ENCODE measurements around the gene PEAK1.

Gene PEAK1

GRCh38 chr15:77119446-77119845 is 300.5 kb downstream of the PEAK1 start:
- DNase-seq = no peak

GRCh38 chr15:77118882-77119321 is 301.0 kb downstream of the PEAK1 start:
- peak; percentile 74 for DNase-seq

GRCh38 chr15:77115179-77115578 is 304.7 kb downstream of the PEAK1 start:
- no peak for DNase-seq

GRCh38 chr15:77112838-77113504 is 306.9 kb downstream of the PEAK1 start:
- no peak for DNase-seq

DNA sequence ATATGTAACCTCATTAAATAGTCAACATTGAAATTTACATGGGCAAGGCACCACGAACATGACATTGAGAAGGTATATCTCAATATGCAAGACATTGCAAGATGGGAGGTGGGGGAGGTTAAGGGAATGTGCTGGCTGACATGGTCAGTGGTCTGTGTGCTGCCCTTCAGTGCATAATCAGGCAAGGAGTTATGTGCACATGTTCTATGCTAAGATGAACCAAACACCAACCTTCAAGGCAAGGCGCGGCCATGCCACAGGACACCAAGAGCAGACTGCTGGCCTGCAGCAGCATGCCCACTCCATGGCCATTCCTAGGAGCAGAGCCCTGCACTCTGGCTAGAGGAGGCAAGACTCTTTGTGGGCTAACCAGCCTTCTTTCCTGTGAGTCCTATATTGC is 308.1 kb downstream of the PEAK1 start:
- no peak for DNase-seq

- DNase-seq = peak; percentile 62
Observed at GRCh38 chr15:77107531-77108355, 312.2 kb downstream of the PEAK1 start.

DNA sequence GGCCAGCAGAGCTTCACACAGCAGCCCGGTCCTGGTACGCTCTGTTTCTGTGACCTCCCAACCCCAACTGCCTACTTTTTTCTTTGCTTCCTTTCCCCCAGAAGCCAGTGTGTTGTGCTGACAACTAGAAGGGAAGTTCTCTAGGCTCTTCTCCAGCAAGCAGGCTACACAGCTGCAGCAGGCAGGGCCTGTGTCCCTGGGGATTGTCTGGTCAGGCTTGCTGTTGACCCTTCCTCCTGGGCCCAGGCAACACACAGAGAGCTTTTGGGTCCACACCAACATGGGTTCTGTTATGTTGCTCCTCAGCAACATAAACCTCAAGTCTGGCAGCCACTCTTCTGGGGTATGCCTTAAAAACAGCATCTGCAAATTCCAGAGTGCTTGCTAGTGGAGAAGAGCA is 312.8 kb downstream of the PEAK1 start:
- DNase-seq = no peak

DNA sequence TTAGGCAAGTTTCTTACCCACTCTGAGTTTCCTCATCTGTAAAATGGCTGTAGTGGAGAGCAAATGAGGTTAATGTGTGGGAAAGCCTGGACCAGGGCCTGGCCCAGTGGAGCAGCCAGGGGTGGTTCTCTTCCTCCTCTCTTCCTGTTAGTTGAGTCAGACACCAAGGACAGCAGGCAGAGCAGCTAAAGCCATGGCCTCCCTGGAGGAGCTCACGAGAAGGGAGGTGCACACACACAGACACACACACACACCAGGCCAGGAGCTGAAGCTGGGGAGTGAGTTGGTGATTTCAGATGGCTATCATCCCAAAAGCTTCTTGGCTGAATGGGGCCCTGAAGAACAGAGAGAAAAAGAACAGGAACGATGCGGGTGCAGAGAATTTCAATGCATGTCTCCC is 315.7 kb downstream of the PEAK1 start:
- DNase-seq = no peak

DNA sequence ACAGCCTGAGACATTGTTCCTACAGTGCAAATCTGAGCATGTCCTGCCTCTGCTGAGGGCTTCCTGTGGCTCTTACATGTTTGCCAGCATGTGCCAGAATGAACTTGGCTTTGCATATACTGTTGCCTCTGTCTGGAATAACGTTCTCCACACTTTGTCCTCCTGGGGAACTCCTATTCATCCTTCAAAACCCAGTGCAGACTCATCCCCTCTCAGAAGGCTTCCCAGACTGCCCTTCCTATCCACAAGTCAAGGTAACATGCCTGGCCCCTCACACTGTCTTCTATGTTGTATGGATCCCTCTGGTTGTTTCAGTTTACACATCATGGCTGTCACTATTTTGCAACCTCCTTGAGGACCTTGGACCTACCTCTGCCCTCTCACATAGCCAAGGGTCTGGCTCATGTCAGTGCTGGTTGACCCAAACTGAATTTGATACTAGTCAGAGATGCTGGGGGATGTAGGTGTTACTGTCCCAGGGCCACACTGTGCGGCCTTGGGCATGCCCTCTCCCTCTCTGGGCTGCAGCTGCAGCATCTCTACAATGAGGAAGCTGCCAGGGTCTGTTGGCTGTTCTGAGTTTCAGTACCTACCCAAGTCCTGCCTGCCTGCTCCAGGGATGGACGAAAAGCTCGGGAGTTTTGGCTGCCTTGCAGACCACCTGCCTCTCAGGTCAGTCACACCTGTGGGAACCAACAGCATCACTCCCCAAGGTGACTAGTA is 320.0 kb downstream of the PEAK1 start:
- DNase-seq = no peak

- DNase-seq = no peak
Observed at GRCh38 chr15:77098572-77098971, 321.3 kb downstream of the PEAK1 start.

DNA sequence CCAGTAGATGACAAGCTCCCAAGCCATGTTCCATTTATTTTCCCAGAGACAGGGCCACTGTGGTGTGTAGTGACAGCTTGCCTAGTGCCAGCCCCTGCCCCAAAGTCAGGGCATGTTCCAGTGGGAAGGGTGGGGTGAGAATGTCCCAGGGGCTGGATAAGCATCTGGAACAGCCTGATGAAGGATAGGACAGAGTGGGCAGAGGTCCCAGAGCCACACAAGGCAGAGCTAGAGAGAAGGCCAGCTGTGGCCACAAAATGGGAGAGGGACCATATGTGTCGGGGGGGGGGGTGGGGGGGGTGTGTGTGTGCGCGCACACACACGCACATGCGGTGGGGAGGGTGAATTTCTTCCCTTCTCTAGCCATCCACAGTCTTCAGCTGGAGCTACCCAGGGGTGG is 322.0 kb downstream of the PEAK1 start:
- DNase-seq = no peak

- no peak for DNase-seq
Observed at GRCh38 chr15:77097248-77097721, 322.6 kb downstream of the PEAK1 start.

DNA sequence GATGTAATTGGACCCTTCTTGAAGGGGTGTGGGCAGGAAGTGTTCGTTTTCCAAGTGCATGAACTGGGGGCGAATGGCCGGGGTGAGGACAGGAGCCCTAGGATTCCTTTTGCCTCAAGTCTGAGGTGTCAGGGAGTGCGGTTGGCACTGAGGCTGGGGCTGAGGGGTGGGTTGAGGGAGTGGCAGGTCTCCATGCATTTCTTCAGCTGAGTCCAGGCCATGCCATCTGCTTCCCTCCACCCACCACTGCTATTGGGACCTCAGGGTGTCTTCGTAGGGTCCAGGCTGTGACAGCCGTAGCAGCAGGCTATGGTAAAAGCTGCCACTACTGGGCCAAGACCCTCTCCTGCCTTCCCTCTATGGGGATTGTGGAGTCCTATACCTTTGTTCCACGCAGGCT is 323.4 kb downstream of the PEAK1 start:
- DNase-seq = no peak

- DNase-seq = no peak
Observed at GRCh38 chr15:77096138-77096537, 323.8 kb downstream of the PEAK1 start.

GRCh38 chr15:77094397-77095030 is 325.4 kb downstream of the PEAK1 start:
- DNase-seq = no peak

GRCh38 chr15:77093436-77093835 is 326.5 kb downstream of the PEAK1 start:
- no peak for DNase-seq

- no peak for DNase-seq
Observed at GRCh38 chr15:77091097-77091496, 328.8 kb downstream of the PEAK1 start.

DNA sequence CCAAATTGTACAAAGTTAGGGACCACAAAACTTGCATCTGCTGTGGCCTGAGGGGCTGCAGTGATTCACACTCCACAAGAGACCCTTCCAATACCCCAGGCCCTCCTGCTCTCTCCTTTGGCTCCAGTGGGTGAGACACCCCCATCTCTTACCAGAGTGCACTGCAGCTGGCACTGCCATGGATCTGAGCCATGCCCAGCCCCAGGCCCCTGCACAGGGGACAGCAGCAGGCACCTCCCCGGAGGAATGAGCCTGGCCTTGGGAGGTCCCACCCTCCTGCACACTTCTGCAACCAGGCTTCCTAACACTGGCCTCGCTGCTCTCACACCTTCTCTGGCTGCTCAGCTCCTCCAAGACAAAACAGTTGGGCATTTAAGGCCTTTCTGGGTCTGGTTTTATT is 332.7 kb downstream of the PEAK1 start:
- no peak for DNase-seq

DNA sequence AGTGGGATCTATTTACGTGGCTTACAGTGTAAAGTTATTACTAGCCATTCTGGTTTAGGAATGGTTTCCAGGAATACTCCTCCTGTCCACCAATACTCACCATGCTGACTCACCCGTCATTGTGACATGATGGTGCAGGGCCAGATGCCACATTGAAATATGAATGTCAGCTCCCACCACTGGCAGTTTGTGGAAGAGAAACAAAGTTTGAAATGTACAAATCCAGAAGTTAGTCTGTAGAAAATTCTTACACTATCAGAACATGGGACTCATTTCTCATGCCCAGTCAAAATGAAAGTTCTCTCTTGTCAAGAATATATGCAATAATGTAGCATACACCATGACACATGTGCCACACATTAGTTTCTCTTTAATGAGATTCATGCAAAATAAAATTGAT is 334.6 kb downstream of the PEAK1 start:
- DNase-seq = no peak

- no peak for DNase-seq
Observed at GRCh38 chr15:77084436-77084835, 335.5 kb downstream of the PEAK1 start.

GRCh38 chr15:77083381-77084160 is 336.3 kb downstream of the PEAK1 start:
- DNase-seq = peak; percentile 74

DNA sequence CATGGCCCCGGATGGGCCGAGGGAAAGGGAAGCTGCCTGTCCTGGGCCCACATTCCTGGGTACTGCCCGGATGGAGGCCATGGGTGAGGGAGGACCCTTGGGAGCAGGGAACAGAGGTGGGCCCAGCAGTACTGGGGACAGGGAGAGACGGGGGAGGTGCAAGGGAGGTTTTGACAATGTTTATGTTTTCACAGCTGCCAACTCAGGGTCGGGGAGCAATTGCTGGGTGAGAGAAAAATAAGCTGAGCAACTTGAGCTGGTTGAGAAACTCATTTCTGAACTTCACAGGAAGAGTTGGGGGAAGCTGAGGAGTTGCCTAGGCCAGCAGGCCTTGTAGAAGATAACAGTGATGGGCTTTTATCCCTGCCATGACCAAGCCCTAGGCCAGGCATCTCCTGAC is 337.9 kb downstream of the PEAK1 start:
- no peak for DNase-seq

Measured in RPMI8226 (cell line).